T-helper 2 cell (primary cell): ENCODE results near the gene KIAA1755.
A peak's percentile ranks its signal among the peaks of the same experiment; 100 is the strongest.

Source experiments
- DNase-seq, 5 experiments: peaks; one replicate each; pipeline versions ENCODE4 v3.0.0 to v3.0.0-alpha.2; 2012 to 2022

The KIAA1755 gene

GRCh38 chr20:38179846-38180245 lies 80.7 kb downstream of the KIAA1755 start:
- DNase-seq: no peak

GRCh38 chr20:38178581-38178980 lies 82.0 kb downstream of the KIAA1755 start:
- no peak for DNase-seq

- no peak for DNase-seq
Measured at GRCh38 chr20:38178065-38178491, 82.5 kb downstream of the KIAA1755 start.

- no peak for DNase-seq
Measured at GRCh38 chr20:38177201-38177600, 83.3 kb downstream of the KIAA1755 start.

- no peak for DNase-seq
Measured at GRCh38 chr20:38175304-38176180, 85.0 kb downstream of the KIAA1755 start.

GRCh38 chr20:38173237-38174156 lies 87.0 kb downstream of the KIAA1755 start:
- no peak for DNase-seq

- DNase-seq: no peak
Measured at GRCh38 chr20:38172408-38172807, 88.1 kb downstream of the KIAA1755 start.

GRCh38 chr20:38171675-38172043 lies 88.9 kb downstream of the KIAA1755 start:
- DNase-seq: no peak

- DNase-seq: no peak
Measured at GRCh38 chr20:38170826-38171674, 89.5 kb downstream of the KIAA1755 start.

- no peak for DNase-seq
Measured at GRCh38 chr20:38170219-38170825, 90.2 kb downstream of the KIAA1755 start.

- no peak for DNase-seq
Measured at GRCh38 chr20:38169636-38170193, 90.8 kb downstream of the KIAA1755 start.

- no peak for DNase-seq
Measured at GRCh38 chr20:38168791-38169589, 91.5 kb downstream of the KIAA1755 start.

GRCh38 chr20:38167851-38168760 lies 92.4 kb downstream of the KIAA1755 start:
- no peak for DNase-seq

GRCh38 chr20:38167328-38167850 lies 93.1 kb downstream of the KIAA1755 start:
- no peak for DNase-seq

- DNase-seq: no peak
Measured at GRCh38 chr20:38166703-38167233, 93.8 kb downstream of the KIAA1755 start.

GRCh38 chr20:38165966-38166702 lies 94.4 kb downstream of the KIAA1755 start:
- DNase-seq: no peak

GRCh38 chr20:38165089-38165965 lies 95.2 kb downstream of the KIAA1755 start, which contains the start of gene TGM2:
Gene TGM2 (minus strand): TSS chr20:38165270. CDS start chr20:38165198, 72 bp downstream.
- DNase-seq: peak in 4 of 5 experiments; percentile 9 to 42 (median 14)
